ENCODE results near the gene CDKN2AIPNL. TPM values are rescaled to one million over a fixed set of nuclear protein-coding genes. Genes with fewer than 3 reads are reported as not detected.
"Not testable (repeated sequence)": the region's sequence is repeated elsewhere in the genome, so short reads cannot be mapped to it uniquely, and the experiment has no call there.

The CDKN2AIPNL gene
- total RNA-seq, 1 donor from 2014 or later, result 37.8 TPM

DNA sequence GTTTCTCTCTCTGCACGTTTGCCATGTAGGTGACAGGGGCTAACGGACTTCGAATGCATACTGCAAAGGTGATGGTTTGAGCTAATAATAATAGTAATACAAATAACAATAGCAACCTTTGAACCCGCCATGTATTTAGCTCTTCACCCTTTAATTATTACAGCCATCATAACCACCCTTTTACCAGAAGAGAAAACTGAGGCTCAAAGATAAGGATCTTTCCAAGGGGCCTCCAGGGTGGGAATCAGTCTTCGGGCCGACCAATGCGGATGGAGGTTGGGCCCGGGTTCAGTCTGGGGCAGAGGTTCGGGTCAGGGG, 494 bp downstream of the CDKN2AIPNL start:
- H3K9me3 Mint-ChIP-seq, result no peaks in the 10 kb centered on the region
- intact Hi-C loops (cut with micrococcal nuclease), result loop anchor here (1.0 to 2.0 kb wide), 5 partner anchors 26 to 348 kb away; partner anchors contain the start of genes DDX46, JADE2 and UBE2B
- peak overlapping the region; percentile 80 for H3K27ac Mint-ChIP-seq
- H3K27me3 Mint-ChIP-seq (ENCODE audit: low read depth), result no peaks in the 10 kb centered on the region
- peaks cover 25% of the 10 kb centered on the region for H3K4me1 Mint-ChIP-seq (ENCODE audit: low read depth)
- H3K36me3 Mint-ChIP-seq (ENCODE audit: low read depth), result peaks cover 21% of the 10 kb centered on the region
- peak overlapping the region; percentile 92 for H3K4me3 Mint-ChIP-seq (ENCODE audit: low read depth)
- DNase-seq (ENCODE audit: low spot score), result no peak

DNA sequence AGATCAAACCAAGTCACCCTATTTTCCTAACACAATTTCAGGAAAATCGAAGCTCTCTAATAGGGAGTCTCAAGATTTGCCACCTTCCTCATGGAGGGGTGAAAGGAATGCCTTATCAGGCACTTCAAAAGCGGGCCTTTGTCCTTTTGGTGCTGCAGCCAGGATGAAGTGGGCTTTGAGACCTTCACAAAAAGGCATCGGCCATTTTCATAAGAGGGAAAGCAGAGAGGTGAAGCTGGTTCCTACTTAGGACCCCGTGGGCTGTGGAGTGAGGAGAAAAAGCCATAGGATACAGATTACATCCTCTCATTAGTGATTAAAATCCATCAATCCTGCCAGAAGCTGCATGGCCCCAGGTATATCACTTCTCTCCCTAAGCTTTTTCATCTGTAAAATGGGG, 859 bp downstream of the CDKN2AIPNL start:
- peaks cover 28% of the 10 kb centered on the region for H3K4me1 Mint-ChIP-seq (ENCODE audit: low read depth)

DNA sequence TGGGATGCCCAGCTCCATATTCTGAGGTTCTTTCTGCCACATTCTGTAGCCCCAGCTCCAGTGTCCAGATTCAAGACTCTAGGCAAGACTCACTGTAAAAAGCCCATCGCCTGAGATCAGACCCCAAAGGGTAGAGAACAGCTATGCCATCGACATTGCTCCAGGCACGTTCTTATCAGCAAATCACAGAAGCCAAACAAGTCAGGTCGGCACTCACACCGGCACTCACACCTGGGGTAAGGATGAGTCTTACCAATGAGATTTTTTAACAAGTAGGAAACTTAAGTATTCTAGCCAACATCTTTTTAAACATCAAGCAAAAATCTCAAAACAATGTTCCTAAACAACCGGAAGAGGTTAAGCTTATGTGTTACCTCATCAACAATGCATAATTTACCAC, 2.4 kb downstream of the CDKN2AIPNL start:
- H3K9me3 Mint-ChIP-seq, result no peaks in the 10 kb centered on the region
- H3K36me3 Mint-ChIP-seq (ENCODE audit: low read depth), result peaks cover 25% of the 10 kb centered on the region
- peak overlapping the region; percentile 34 for H3K27ac Mint-ChIP-seq
- DNase-seq (ENCODE audit: low spot score), result no peak
- no peak overlapping the region for H3K4me3 Mint-ChIP-seq (ENCODE audit: low read depth)
- peaks cover 28% of the 10 kb centered on the region for H3K4me1 Mint-ChIP-seq (ENCODE audit: low read depth)
- no peaks in the 10 kb centered on the region for H3K27me3 Mint-ChIP-seq (ENCODE audit: low read depth)
- intact Hi-C loops (cut with micrococcal nuclease), result no loop called here

More for the DNA sequence above, 859 bp downstream of the CDKN2AIPNL start:
- peaks cover 25% of the 10 kb centered on the region for H3K36me3 Mint-ChIP-seq (ENCODE audit: low read depth)
- peak overlapping the region; percentile 92 for H3K4me3 Mint-ChIP-seq (ENCODE audit: low read depth)
- no peaks in the 10 kb centered on the region for H3K27me3 Mint-ChIP-seq (ENCODE audit: low read depth)
- intact Hi-C loops (cut with micrococcal nuclease), result loop anchor here (1.0 to 2.0 kb wide), 5 partner anchors 26 to 348 kb away; partner anchors contain the start of genes DDX46, JADE2 and UBE2B
- peak overlapping the region; percentile 80 for H3K27ac Mint-ChIP-seq
- DNase-seq (ENCODE audit: low spot score), result no peak
- no peaks in the 10 kb centered on the region for H3K9me3 Mint-ChIP-seq

DNA sequence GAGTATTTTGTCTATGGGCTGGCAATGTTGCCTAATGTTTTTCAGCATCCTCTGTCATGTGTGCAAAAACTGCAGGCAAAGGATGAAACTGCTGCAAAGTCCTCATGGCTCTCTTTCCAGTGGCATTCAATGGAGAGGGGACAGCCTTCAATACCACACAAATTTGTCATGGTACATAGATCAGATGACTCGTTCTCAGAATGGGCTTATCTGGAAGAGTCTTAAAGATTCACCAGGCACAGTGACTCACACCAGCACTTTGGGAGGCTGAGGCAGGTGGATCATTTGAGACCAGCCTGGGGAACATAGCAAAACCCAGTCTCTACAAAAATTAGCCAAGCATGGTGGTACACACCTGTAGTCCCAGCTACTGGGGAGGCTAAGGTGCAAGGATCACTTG, 5.3 kb downstream of the CDKN2AIPNL start:
- Mint-ChIP-seq H3K4me3 (ENCODE audit: low read depth) (no peak overlapping the region), H3K4me1 (ENCODE audit: low read depth) (peaks cover 19% of the 10 kb centered on the region), H3K27ac (no peak overlapping the region), H3K27me3 (ENCODE audit: low read depth) (no peaks in the 10 kb centered on the region), H3K9me3 (no peaks in the 10 kb centered on the region), H3K36me3 (ENCODE audit: low read depth) (peaks cover 35% of the 10 kb centered on the region)
- DNase-seq (ENCODE audit: low spot score), result no peak
- intact Hi-C loops (cut with micrococcal nuclease), result no loop called here

DNA sequence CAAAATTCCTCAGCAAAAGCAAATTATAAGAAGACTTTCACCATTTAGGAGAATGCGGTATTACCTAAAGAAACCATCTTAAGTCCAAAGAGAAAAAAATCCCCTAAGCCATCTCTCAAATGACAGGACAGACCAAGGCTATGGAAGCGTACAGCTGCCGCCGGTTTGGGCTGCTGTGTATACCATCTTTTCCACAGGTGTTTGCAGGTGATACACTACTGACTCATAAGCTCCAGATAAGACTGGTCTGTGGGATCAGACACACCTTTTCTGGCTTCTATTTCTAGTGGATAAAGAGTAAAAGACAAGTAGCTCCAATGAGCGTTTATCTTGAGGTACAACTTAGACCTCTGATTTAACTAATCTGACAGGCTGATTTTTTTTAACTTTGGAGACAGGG, 7.7 kb downstream of the CDKN2AIPNL start:
- Mint-ChIP-seq H3K9me3 (no peaks in the 10 kb centered on the region), H3K27ac (no peak overlapping the region), H3K4me3 (ENCODE audit: low read depth) (no peak overlapping the region), H3K4me1 (ENCODE audit: low read depth) (peaks cover 3% of the 10 kb centered on the region), H3K27me3 (ENCODE audit: low read depth) (no peaks in the 10 kb centered on the region), H3K36me3 (ENCODE audit: low read depth) (peaks cover 36% of the 10 kb centered on the region)
- intact Hi-C loops (cut with micrococcal nuclease), result no loop called here
- no peak for DNase-seq (ENCODE audit: low spot score)

DNA sequence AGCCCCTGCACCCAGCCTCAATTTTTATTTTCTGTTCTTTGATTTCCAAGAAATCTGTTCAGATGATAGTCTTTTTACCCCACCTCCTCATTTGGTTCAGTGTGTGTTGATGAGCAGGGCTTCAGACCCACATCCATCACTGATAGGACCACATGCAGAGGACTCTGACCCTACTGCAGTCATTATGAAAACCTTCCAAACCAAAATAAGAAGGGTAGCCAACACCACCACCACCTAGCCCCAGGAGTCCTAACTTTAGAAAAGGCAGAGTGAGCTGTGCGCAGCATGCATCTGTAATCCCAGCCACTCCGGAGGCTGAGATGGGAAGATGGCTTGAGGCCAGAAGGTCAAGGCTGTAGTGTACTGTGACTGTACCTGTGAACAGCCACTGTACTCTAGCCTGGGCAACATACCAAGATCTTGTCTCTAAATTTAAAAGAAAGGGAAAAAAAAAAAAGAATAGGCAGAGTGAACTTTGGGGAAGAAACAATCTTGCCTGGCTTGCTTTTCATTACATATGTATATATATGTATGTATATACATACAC, 13.0 kb downstream of the CDKN2AIPNL start:
- peaks cover 51% of the 10 kb centered on the region for H3K36me3 Mint-ChIP-seq (ENCODE audit: low read depth)
- no peaks in the 10 kb centered on the region for H3K4me1 Mint-ChIP-seq (ENCODE audit: low read depth)
- no peaks in the 10 kb centered on the region for H3K27me3 Mint-ChIP-seq (ENCODE audit: low read depth)
- no peak for DNase-seq (ENCODE audit: low spot score)
- H3K27ac Mint-ChIP-seq, result no peak overlapping the region
- intact Hi-C loops (cut with micrococcal nuclease), result no loop called here
- no peaks in the 10 kb centered on the region for H3K9me3 Mint-ChIP-seq
- H3K4me3 Mint-ChIP-seq (ENCODE audit: low read depth), result no peak overlapping the region

DNA sequence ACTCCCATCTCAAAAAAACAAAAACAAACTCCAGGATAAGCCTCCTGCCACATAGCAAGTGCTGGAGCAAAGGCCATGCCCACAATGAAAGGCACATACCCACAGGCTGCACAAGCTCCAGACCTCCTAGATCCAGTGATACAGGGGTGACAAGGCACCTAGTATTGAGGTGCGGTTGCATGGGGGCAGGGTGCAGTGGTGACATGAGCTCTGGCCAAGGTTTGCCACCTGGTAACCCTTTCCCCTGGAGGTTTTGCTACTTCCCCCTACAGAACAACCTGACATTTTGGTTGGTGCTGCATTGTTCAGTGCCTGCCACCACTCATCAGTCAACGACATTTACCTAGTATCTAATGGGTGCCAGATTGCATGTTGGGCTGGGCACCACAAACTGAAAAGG, 14.5 kb downstream of the CDKN2AIPNL start:
- Mint-ChIP-seq H3K4me1 (ENCODE audit: low read depth) (peaks cover 4% of the 10 kb centered on the region), H3K27ac (no peak overlapping the region), H3K4me3 (ENCODE audit: low read depth) (no peak overlapping the region), H3K36me3 (ENCODE audit: low read depth) (peaks cover 54% of the 10 kb centered on the region), H3K9me3 (no peaks in the 10 kb centered on the region), H3K27me3 (ENCODE audit: low read depth) (no peaks in the 10 kb centered on the region)
- intact Hi-C loops (cut with micrococcal nuclease), result no loop called here
- DNase-seq (ENCODE audit: low spot score), result no peak

DNA sequence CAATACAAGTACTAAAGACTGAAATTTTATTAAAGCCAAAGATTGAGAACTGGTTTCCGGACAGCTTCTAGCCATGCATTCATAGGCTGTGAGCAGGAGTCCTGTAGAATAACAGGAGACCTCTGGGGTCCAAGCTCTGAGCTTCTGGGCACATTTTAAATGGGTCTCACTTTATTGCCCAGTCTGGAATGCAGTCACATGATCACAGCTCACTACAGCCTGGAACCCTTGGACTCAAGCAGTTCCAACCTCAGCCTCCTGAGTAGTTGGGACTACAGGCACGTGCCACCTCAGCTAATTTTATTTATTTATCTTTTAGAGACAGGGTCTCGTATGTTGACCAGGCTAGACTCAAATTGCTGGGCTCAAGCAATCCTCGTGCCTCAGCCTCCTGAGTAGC, 15.4 kb downstream of the CDKN2AIPNL start:
- H3K4me3 Mint-ChIP-seq (ENCODE audit: low read depth), result no peak overlapping the region
- no peaks in the 10 kb centered on the region for H3K9me3 Mint-ChIP-seq
- intact Hi-C loops (cut with micrococcal nuclease), result no loop called here
- peaks cover 56% of the 10 kb centered on the region for H3K36me3 Mint-ChIP-seq (ENCODE audit: low read depth)
- H3K27me3 Mint-ChIP-seq (ENCODE audit: low read depth), result no peaks in the 10 kb centered on the region
- peaks cover 6% of the 10 kb centered on the region for H3K4me1 Mint-ChIP-seq (ENCODE audit: low read depth)
- no peak overlapping the region for H3K27ac Mint-ChIP-seq
- no peak for DNase-seq (ENCODE audit: low spot score)

DNA sequence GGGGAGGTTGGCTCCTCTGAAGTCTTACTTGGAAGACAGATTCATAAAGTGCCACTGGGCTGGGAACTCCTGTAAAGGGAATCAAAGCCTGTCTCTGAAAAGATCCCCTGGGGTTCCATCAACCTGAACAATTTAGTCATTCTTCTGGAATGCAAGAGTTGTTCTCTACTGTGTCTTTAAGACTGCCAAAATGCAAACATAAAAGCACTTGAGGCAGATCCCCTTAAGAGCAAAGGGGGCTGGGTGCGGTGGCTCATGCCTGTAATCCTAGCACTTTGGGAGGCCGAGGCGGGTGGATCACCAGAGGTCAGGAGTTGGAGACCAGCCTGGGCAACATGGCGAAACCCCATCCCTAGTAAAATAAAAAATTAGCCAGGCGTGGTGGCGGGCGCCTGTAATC, 16.7 kb downstream of the CDKN2AIPNL start:
- intact Hi-C loops (cut with micrococcal nuclease), result no loop called here
- Mint-ChIP-seq H3K36me3 (ENCODE audit: low read depth) (peaks cover 64% of the 10 kb centered on the region), H3K9me3 (no peaks in the 10 kb centered on the region), H3K4me3 (ENCODE audit: low read depth) (no peak overlapping the region), H3K27ac (no peak overlapping the region), H3K4me1 (ENCODE audit: low read depth) (peaks cover 6% of the 10 kb centered on the region), H3K27me3 (ENCODE audit: low read depth) (no peaks in the 10 kb centered on the region)
- no peak for DNase-seq (ENCODE audit: low spot score)

DNA sequence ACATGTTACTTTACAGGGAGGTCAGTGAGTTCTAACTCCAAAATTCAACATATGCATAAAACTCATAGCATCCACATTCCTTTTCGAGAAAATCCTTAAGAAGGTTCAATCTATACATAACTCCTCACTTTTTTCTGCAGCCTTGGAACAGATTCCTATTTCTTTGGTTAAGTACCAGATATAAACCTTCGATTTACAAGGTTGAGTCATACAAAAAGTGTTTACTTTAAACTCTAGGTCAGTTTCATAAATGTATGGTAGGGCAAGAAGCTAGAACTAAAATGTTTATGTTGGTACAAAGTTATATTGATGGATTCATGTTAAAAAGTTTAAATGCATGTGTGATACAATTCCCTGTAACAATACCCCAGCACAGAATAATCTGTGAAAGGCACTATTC, 19.4 kb downstream of the CDKN2AIPNL start:
- no peaks in the 10 kb centered on the region for H3K9me3 Mint-ChIP-seq
- peaks cover 58% of the 10 kb centered on the region for H3K36me3 Mint-ChIP-seq (ENCODE audit: low read depth)
- peaks cover 6% of the 10 kb centered on the region for H3K4me1 Mint-ChIP-seq (ENCODE audit: low read depth)
- H3K4me3 Mint-ChIP-seq (ENCODE audit: low read depth), result no peak overlapping the region
- no peak overlapping the region for H3K27ac Mint-ChIP-seq
- no peaks in the 10 kb centered on the region for H3K27me3 Mint-ChIP-seq (ENCODE audit: low read depth)
- intact Hi-C loops (cut with micrococcal nuclease), result no loop called here
- DNase-seq (ENCODE audit: low spot score), result no peak

DNA sequence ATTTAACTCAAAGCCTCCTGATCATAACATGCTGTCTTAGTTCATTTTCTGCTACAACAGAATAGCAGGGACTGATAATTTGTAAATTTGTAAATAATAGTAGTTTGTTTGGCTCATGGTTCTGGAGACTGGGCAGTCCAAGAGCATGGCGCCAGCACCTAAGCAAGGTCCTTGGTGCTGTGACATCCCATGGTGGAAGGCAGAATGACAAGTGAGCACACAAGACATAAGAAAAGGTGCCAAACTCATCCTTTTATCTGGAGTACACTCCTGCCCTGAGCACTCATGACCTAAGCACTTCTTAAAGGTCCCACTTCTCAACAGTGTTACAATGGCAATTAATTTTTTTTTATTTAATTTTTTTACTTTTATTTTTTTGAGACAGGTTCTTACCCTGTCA, 24.2 kb downstream of the CDKN2AIPNL start:
- no peak overlapping the region for H3K4me3 Mint-ChIP-seq (ENCODE audit: low read depth)
- no peak overlapping the region for H3K27ac Mint-ChIP-seq
- H3K9me3 Mint-ChIP-seq, result no peaks in the 10 kb centered on the region
- DNase-seq (ENCODE audit: low spot score), result no peak
- intact Hi-C loops (cut with micrococcal nuclease), result loop anchor here (10.0 kb wide), 1 partner anchor 83 kb away; no protein-coding TSS in a partner anchor
- H3K4me1 Mint-ChIP-seq (ENCODE audit: low read depth), result peaks cover 13% of the 10 kb centered on the region
- peaks cover 71% of the 10 kb centered on the region for H3K36me3 Mint-ChIP-seq (ENCODE audit: low read depth)
- no peaks in the 10 kb centered on the region for H3K27me3 Mint-ChIP-seq (ENCODE audit: low read depth)

DNA sequence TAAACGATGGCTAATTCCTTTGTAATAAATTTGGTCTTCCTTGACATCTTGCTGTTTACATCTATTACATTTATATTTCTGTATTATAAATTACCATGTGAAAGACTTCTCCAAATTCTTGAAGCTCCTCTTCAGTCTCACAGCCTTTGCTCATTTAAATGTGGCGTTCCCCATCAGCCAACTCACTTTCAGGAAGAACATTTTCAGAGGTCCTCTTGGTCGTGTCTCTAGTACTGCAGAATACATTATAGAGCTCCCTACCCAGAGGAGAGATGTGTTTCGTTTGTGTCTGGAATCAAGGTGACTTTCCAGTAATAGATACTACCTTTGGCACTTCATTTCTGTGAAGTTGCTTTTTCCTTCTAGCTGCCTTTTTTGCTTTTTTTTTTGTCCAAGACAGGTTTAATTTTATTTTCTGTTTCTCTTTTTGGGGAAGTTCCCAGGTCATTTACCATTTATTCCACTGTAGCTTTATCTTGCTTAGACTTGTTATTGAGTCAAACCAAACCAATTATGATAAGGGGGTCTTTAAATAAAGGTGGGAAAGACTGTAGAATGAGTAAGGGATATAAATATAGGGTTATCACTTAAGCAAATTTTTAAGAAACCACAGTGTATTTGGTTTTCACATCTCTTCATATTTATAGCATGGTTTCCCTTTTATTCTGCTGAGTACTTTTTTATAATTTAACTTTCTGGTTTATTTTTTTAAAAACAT, 27.5 kb downstream of the CDKN2AIPNL start:
- H3K27ac Mint-ChIP-seq, result peak overlapping the region; percentile 81
- H3K4me3 Mint-ChIP-seq (ENCODE audit: low read depth), result no peak overlapping the region

DNA sequence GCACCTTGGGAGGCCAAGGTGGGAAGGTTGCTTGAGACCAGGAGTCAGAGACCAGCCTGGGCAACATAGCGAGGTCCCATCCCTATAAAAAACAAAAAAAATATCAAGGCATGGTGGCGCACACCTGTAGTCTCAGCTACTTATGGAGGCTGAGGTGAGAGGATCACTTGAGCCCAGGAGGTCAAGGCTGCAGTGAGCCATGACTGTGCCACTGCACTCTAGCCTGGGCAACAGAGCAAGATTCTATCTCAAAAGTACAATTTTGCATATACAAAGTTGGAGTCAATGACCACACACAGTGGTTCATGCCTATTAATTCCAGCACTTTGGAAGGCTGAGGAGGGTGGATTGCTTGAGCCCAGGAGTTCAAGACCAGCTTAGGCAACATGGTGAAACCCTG, 29.5 kb downstream of the CDKN2AIPNL start:
- not testable (repeated sequence) for H3K27ac Mint-ChIP-seq; DNase-seq (ENCODE audit: low spot score); H3K27me3 Mint-ChIP-seq (ENCODE audit: low read depth)

More for the DNA sequence above, 27.5 kb downstream of the CDKN2AIPNL start:
- H3K9me3 Mint-ChIP-seq, result no peaks in the 10 kb centered on the region
- H3K27me3 Mint-ChIP-seq (ENCODE audit: low read depth), result no peaks in the 10 kb centered on the region
- DNase-seq (ENCODE audit: low spot score), result no peak
- H3K4me1 Mint-ChIP-seq (ENCODE audit: low read depth), result peaks cover 17% of the 10 kb centered on the region
- intact Hi-C loops (cut with micrococcal nuclease), result loop anchor here (10.0 kb wide), 1 partner anchor 79 kb away; no protein-coding TSS in a partner anchor
- peaks cover 69% of the 10 kb centered on the region for H3K36me3 Mint-ChIP-seq (ENCODE audit: low read depth)

More for the DNA sequence above, 29.5 kb downstream of the CDKN2AIPNL start:
- intact Hi-C loops (cut with micrococcal nuclease), result loop anchor here (10.0 kb wide), 1 partner anchor 77 kb away; no protein-coding TSS in a partner anchor
- H3K9me3 Mint-ChIP-seq; H3K4me3 Mint-ChIP-seq (ENCODE audit: low read depth): not testable (repeated sequence)
- Mint-ChIP-seq H3K36me3 (ENCODE audit: low read depth) (peaks cover 68% of the 10 kb centered on the region), H3K4me1 (ENCODE audit: low read depth) (peaks cover 24% of the 10 kb centered on the region)

Measured in activated T-helper 2 cell treated with anti-CD3 and anti-CD28 coated beads, Interferon-gamma antibody, Interleukin-2, Interleukin-4, amounts not matched to agents 10 μg/mL and 5 μg/mL and 100 μg/mL, durations not matched to agents 14 hours and 24 hours and 36 hours (primary cell).